ENCODE data around the gene GAS6. TPM values are rescaled to one million over a fixed set of nuclear protein-coding genes. Genes with fewer than 3 reads are reported as not detected.

Gene GAS6
- total RNA-seq, 2 donors from 2014 or later = 83.0 to 145 TPM

DNA sequence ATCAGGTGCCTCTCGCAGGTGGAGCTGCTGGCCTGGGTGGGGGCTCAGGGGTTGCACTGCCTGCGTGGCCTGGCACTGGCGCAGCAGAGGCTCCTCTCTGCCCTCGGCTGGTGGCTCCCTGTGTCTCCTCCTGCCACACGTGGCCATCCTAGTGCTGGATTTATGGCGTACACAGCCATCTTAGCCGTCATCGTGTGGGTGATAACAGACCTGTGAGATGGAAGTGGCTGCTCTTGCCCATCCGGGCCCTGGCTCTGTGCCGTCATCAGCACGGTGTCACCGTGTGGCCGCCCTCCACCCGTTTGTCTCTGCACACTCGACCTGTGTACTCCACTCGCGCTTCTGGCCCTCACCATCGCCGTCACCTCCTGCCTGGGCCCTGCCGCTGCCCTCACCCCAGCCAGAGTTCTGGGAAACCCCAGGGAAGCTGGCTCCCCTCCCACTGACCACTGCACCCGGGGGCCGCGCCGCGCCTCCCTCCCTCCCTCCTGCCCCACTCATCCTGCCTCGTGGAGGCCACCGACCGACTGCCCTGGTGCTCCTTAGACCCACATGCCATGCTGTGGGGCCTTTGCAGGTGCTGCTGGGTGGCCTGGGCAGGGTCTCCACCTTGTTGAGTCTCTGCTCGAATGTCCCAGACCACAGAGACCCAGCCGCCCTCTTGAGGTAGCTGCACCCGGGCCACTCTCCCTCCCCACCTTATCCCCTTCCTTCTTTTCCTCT lies 75.3 kb downstream of the GAS6 start:
- H3K9me3 ChIP-seq = no peaks in the 10 kb centered on the region
- H3K4me1 ChIP-seq = no peaks in the 10 kb centered on the region
- DNase-seq = no peak
- H3K27ac ChIP-seq = no peak overlapping the region
- WGBS, 2 donors = 74 to 83% methylated on average over 25 of the region's 31 CpGs
- no peaks in the 10 kb centered on the region for H3K36me3 ChIP-seq (replicated peaks in 1 of 2; ENCODE audit: insufficient read depth in 1 of 2, low read depth in 2 of 2)
- TF ChIP-seq, protein P1, sequence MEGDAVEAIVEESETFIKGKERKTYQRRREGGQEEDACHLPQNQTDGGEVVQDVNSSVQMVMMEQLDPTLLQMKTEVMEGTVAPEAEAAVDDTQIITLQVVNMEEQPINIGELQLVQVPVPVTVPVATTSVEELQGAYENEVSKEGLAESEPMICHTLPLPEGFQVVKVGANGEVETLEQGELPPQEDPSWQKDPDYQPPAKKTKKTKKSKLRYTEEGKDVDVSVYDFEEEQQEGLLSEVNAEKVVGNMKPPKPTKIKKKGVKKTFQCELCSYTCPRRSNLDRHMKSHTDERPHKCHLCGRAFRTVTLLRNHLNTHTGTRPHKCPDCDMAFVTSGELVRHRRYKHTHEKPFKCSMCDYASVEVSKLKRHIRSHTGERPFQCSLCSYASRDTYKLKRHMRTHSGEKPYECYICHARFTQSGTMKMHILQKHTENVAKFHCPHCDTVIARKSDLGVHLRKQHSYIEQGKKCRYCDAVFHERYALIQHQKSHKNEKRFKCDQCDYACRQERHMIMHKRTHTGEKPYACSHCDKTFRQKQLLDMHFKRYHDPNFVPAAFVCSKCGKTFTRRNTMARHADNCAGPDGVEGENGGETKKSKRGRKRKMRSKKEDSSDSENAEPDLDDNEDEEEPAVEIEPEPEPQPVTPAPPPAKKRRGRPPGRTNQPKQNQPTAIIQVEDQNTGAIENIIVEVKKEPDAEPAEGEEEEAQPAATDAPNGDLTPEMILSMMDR (IDR thresholded peaks at IDR 0.05) = no peak
- TF ChIP-seq POLR2A (IDR thresholded peaks at IDR 0.05) = no peak
- ATAC-seq = no peak
- intact Hi-C loops (cut with DNase I) = no loop called here
- no peaks in the 10 kb centered on the region for H3K27me3 ChIP-seq
- H3K4me3 ChIP-seq = no peak overlapping the region

DNA sequence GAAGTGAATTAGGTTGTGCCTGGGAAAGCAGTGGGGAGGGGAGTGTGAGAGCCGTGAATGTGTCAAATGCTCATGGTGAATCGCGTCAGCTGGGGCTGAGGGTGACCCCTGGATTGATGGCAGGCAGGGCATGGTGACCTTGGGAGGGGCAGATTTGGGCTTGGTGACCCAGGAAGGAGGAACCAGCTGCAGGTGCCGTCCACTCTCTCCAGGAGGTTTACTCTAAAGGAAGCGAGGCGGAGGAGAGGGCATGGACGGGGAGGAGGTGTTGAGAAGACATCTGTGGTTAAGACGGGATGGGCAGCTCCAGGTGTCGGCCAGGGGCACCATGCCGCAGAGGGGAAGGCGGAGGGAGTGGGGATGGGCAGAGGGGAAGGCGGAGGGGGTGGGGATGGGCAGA lies 76.2 kb downstream of the GAS6 start:
- Histone ChIP-seq H3K4me1 (no peaks in the 10 kb centered on the region), H3K4me3 (no peak overlapping the region), H3K9me3 (no peaks in the 10 kb centered on the region), H3K27me3 (no peaks in the 10 kb centered on the region), H3K36me3 (replicated peaks in 1 of 2; ENCODE audit: insufficient read depth in 1 of 2, low read depth in 2 of 2) (no peaks in the 10 kb centered on the region), H3K27ac (no peak overlapping the region)
- intact Hi-C loops (cut with DNase I) = no loop called here
- no peak for ATAC-seq
- no peak for TF ChIP-seq POLR2A (IDR thresholded peaks at IDR 0.05)
- TF ChIP-seq, protein P1 (IDR thresholded peaks at IDR 0.05) = no peak
- WGBS, 2 donors = 60% methylated on average over 8 to 11 of the region's 12 CpGs
- no peak for DNase-seq

DNA sequence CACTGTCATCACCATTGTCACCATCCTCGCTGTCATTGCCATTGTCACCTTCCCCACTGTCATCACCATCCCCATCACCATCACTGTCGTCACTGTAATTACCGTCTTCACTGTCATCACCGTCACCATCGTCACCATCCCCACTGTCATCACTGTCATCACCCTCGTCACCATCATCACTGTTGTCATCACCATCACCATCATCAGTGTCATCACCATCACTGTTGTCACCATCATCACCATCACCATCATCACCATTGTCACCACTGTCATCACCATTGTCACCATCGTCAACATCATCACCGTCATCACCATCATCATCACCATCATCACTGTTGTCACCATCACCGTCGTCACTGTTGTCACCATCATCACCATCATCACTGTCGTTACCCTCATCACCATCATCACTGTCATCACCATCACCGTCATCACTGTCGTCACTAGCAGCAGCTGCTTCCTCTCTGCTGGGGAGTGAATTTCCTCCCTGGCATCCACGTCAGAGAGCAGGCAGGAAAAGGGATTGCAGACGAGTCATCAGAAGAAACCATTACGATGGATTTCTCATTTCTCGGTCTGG lies 77.5 kb downstream of the GAS6 start:
- TF ChIP-seq POLR2A (IDR thresholded peaks at IDR 0.05) = no peak
- TF ChIP-seq, protein P1 (IDR thresholded peaks at IDR 0.05) = no peak
- ATAC-seq (no peak), DNase-seq (no peak)
- H3K4me1 ChIP-seq = no peaks in the 10 kb centered on the region
- intact Hi-C loops (cut with DNase I) = no loop called here
- no peaks in the 10 kb centered on the region for H3K9me3 ChIP-seq
- H3K4me3 ChIP-seq = no peak overlapping the region
- H3K36me3 ChIP-seq (replicated peaks in 1 of 2; ENCODE audit: insufficient read depth in 1 of 2, low read depth in 2 of 2) = no peaks in the 10 kb centered on the region
- H3K27me3 ChIP-seq = no peaks in the 10 kb centered on the region
- 75 to 76% methylated on average over 16 to 17 of the region's 17 CpGs for WGBS, 2 donors
- no peak overlapping the region for H3K27ac ChIP-seq

DNA sequence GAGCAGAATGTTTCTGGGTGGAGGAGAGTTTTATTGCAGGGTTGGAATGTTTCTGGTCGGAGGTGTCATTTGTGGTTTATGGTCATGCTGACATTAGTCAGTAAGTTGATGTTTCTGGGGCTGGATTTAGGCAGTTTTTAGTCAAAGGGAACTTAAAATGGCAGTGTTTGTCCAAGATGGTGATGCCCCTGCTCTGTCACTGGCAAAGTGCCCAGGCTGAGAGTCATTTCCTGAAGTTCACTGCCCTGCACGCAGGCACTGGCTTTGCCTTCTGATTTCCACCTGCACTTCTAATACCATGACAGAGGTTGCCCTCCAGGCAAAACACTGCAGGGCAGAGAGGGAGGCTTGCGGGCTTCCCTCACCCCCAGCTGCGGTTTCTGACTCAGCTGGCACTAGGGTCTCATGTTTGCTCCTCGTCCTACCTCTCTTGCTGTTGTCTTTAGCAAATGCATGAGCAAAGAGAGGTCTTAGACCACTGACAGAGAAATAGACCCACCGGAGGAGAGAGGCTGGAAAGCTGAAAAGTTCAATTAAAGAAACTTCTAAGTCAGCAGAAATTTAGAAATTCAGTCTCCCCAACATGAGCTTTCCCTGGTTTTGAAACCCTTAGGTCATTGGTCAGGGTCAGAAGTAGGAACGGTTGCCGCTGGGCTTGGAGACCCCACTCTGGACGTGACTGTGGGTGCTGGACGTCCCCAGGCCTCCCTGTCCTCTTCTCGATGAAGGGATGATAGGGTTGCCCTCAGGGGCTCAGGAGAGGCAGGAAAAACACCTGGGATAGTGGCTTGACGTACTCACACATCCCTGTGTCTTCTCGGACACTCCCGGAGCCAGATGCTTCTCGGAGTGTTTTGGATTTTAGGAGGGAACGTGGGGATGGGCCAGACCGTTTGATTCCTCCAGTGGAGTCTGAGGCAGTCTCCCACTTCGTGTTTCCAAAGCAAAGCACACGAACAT lies 78.5 kb downstream of the GAS6 start:
- Histone ChIP-seq H3K27me3 (no peaks in the 10 kb centered on the region), H3K4me3 (no peak overlapping the region), H3K9me3 (no peaks in the 10 kb centered on the region), H3K27ac (no peak overlapping the region), H3K36me3 (replicated peaks in 1 of 2; ENCODE audit: insufficient read depth in 1 of 2, low read depth in 2 of 2) (no peaks in the 10 kb centered on the region), H3K4me1 (no peaks in the 10 kb centered on the region)
- DNase-seq (no peak), ATAC-seq (no peak)
- WGBS, 2 donors = 69 to 77% methylated on average over 13 to 19 of the region's 19 CpGs
- TF ChIP-seq, protein P1 (IDR thresholded peaks at IDR 0.05) = no peak
- no peak for TF ChIP-seq POLR2A (IDR thresholded peaks at IDR 0.05)
- intact Hi-C loops (cut with DNase I) = no loop called here
